H1 (cell line): Measurements from ENCODE around the gene RNF125. TPM values are rescaled to one million over a fixed set of nuclear protein-coding genes. Genes with fewer than 3 reads are reported as not detected.

Experiments used
- SIN3A ChIP-seq, 2 experiments: IDR thresholded peaks in 1 of 2; conservative IDR thresholded peaks in 1 of 2; 2 replicates each; pipeline ENCODE4 v1.6.1; 2011 to 2012; ENCODE audit warnings: low read length in 2 of 2, improper control_type of control experiment in 1 of 2, low read depth in 1 of 2, mild to moderate bottlenecking in 1 of 2
- polyA plus RNA-seq, 7 experiments: library from polyadenylated mRNA; depleted of rRNA in 3 of 7; stranded (reverse) in 5 of 7; unstranded in 2 of 7; fragments of >200 nt in 5 of 7; fragments of 200-250 nt in 2 of 7; gene quantifications; 1 replicate in 5 of 7; 2 replicates in 1 of 7; 4 replicates in 1 of 7; pipeline versions ENCODE4 v1.2.1 to v1.2.3, GENCODE V29; 2011 to 2013; ENCODE audit warnings: missing spikeins in 2 of 7, mixed read lengths in 2 of 7
- total RNA-seq: library from RNA; stranded (reverse); fragmentation: NEBNext Ultra II Directional; extraction: Animal tissue kit (Norgen Biotek cat#: 25700); gene quantifications from 2 replicates; pipeline ENCODE4 v1.2.1, GENCODE V29; 2021

RNF125 gene
- total and polyA plus RNA-seq, 2 of the 8 experiments (the other 6 are each of a cell fraction or from before 2014, with no cell fraction given), result 14.3 to 15.2 TPM

DNA sequence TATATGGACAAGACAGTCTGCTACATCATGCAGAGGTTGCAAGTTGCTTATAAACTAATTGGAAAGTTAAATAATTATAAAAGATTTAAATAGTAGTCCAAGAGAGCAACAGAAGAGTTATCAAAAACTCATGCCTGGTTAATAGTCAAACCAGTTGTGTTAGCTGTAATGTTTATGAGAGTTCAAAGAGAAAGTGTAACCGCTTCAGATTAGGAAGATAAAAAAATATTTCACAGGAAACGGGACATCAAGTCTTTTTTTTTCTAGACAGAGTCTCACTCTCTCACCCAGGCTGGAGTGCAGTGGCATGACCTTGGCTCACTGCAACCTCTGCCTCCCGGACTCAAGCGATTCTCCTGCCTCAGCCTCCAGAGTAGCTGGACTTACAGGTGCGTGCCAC, 34.6 kb upstream of the RNF125 start (continued):
- TF ChIP-seq SIN3A (conservative IDR thresholded peaks at IDR 0.05 in 1 of 2, IDR thresholded peaks at IDR 0.05 in 1 of 2; ENCODE audit: low read depth in 1 of 2, low read length in 2 of 2), result no peak
